GM12878 (cell line): ENCODE results near the gene SECISBP2. TPM values are rescaled to one million over a fixed set of nuclear protein-coding genes. Genes with fewer than 3 reads are reported as not detected.

Source experiments
- ATAC-seq: fragments of 200-7000 bp; cut with Tn5 transposase; 3 replicates; pipeline ENCODE4 v1.9.1; 2020; ENCODE audit warnings: mild to moderate bottlenecking, moderate library complexity
- BruUV-seq: library from RNA; stranded (reverse); fragments of 400-500 nt; replicated peaks from 2 replicates; lab custom pipeline; 2021; lab: Mats Ljungman, UMichigan
- CTCF ChIA-PET: fragments of 300-600 bp; sonication (Branson Sonifier 250); formaldehyde crosslinking; extraction: SDS; loops from one replicate; lab custom pipeline; 2021; ENCODE audit warnings: inconsistent platforms; lab: Yijun Ruan, JAX
- POLR2A ChIA-PET: fragments of 350-600 bp; formaldehyde crosslinking; extraction: SDS; loops from one replicate; lab custom pipeline; 2021; ENCODE audit warnings: inconsistent platforms; lab: Charles Lee
- RAD21 ChIA-PET: fragments of 300-600 bp; sonication (Branson Sonifier 250); formaldehyde crosslinking; loops from one replicate; lab custom pipeline; 2023; ENCODE audit warnings: antibody characterized with exemption; ENCODE audit not compliant: unreplicated experiment; lab: Charles Lee
- SMC1A ChIA-PET: fragments of 300-600 bp; sonication (Branson Sonifier 250); formaldehyde crosslinking; loops from one replicate; lab custom pipeline; 2023; ENCODE audit not compliant: unreplicated experiment, uncharacterized antibody; lab: Charles Lee
- DNase-seq: peaks from one replicate; pipeline ENCODE4 v3.0.0-alpha.2; 2011; ENCODE audit warnings: low read depth, low spot score
- FAIRE-seq: peaks from 3 replicates; lab custom pipeline; 2011; peaks lifted over from hg19 to GRCh38; lab: Jason Lieb, UNC
- H2AFZ ChIP-seq: 2 replicates; pipeline ENCODE4 v1.6.0; 2011; ENCODE audit warnings: low read depth, low read length, control low read depth; ENCODE audit not compliant: control insufficient read depth
- H3K27ac ChIP-seq: 2 replicates; pipeline ENCODE4 v1.5.1; 2011; ENCODE audit warnings: control low read depth; ENCODE audit not compliant: control insufficient read depth, insufficient read depth
- H3K27me3 ChIP-seq, 2 experiments: replicated peaks in 1 of 2; 2 replicates each; pipeline versions ENCODE4 v1.6.0 to v1.6.1; 2011; ENCODE audit warnings: low read length in 1 of 2; ENCODE audit not compliant: control insufficient read depth in 2 of 2, insufficient read depth in 2 of 2
- H3K36me3 ChIP-seq, 2 experiments: 2 replicates each; pipeline ENCODE4 v1.5.1; 2011; ENCODE audit warnings: low read length in 1 of 2; ENCODE audit not compliant: control insufficient read depth in 2 of 2, insufficient read depth in 2 of 2
- H3K4me1 ChIP-seq: 2 replicates; pipeline ENCODE4 v1.6.1; 2011; ENCODE audit warnings: mild to moderate bottlenecking, low read length, moderate library complexity, mixed read lengths; ENCODE audit not compliant: control insufficient read depth, insufficient read depth
- H3K4me2 ChIP-seq: 2 replicates; pipeline ENCODE4 v1.6.0; 2011; ENCODE audit warnings: control low read depth; ENCODE audit not compliant: control insufficient read depth, insufficient read depth
- H3K4me3 ChIP-seq: fragments of 200-600 bp; sonication (generic); 2 replicates; pipeline ENCODE4 v1.5.1; 2016
- H3K79me2 ChIP-seq: 2 replicates; pipeline ENCODE4 v1.6.0; 2011; ENCODE audit warnings: low read length; ENCODE audit not compliant: control insufficient read depth, insufficient read depth
- H3K9ac ChIP-seq: 2 replicates; pipeline ENCODE4 v1.8.0; 2011; ENCODE audit warnings: low read length, control low read depth, mixed read lengths; ENCODE audit not compliant: control insufficient read depth, insufficient read depth
- H3K9me3 ChIP-seq: replicated peaks from 3 replicates; pipeline ENCODE4 v1.5.1; 2011; ENCODE audit warnings: mild to moderate bottlenecking, low read length; ENCODE audit not compliant: control insufficient read depth, insufficient read depth
- H4K20me1 ChIP-seq: 2 replicates; pipeline ENCODE4 v1.6.0; 2011; ENCODE audit not compliant: control insufficient read depth, insufficient read depth
- ELK1 ChIP-seq: IDR thresholded peaks from 2 replicates; pipeline ENCODE4 v1.6.1; 2012; ENCODE audit warnings: low read depth, low read length, improper control_type of control experiment
- HCFC1 ChIP-seq: fragments of 150-350 bp; IDR thresholded peaks from 2 replicates; pipeline ENCODE4 v1.6.1; 2014; ENCODE audit warnings: low read length
- NBN ChIP-seq: fragments of 450-650 bp; IDR thresholded peaks from 2 replicates; pipeline ENCODE4 v1.6.1; 2016
- NRF1 ChIP-seq: conservative IDR thresholded peaks from 2 replicates; pipeline ENCODE4 v1.6.1; 2011; ENCODE audit warnings: mild to moderate bottlenecking, low read depth, low read length, improper control_type of control experiment
- RB1 ChIP-seq: fragments of 450-650 bp; formaldehyde crosslinking; IDR thresholded peaks from 2 replicates; pipeline ENCODE4 v1.6.1; 2017; ENCODE audit warnings: mild to moderate bottlenecking, borderline replicate concordance
- RBBP5 ChIP-seq: fragments of 200-600 bp; sonication (generic); conservative IDR thresholded peaks from 2 replicates; pipeline ENCODE4 v1.6.1; 2016
- RELB ChIP-seq: fragments of 450-650 bp; IDR thresholded peaks from 2 replicates; pipeline ENCODE4 v1.6.1; 2017; ENCODE audit warnings: low read depth, mild to moderate bottlenecking, moderate library complexity
- RUNX3 ChIP-seq: IDR thresholded peaks from 2 replicates; pipeline ENCODE4 v1.6.1; 2012; ENCODE audit warnings: low read length, inconsistent platforms
- STAT1 ChIP-seq: fragments of 450-650 bp; conservative IDR thresholded peaks from 2 replicates; pipeline ENCODE4 v1.6.1; 2014; ENCODE audit warnings: antibody characterized with exemption, mild to moderate bottlenecking
- STAT3 ChIP-seq: IDR thresholded peaks from 2 replicates; pipeline ENCODE4 v1.6.1; 2011; ENCODE audit warnings: low read depth, low read length, improper control_type of control experiment
- SUZ12 ChIP-seq: fragments of 200-600 bp; sonication (generic); IDR thresholded peaks from one replicate; pipeline ENCODE4 v1.6.1; 2018; ENCODE audit warnings: antibody characterized with exemption, mild to moderate bottlenecking; ENCODE audit not compliant: unreplicated experiment
- ZNF592 ChIP-seq: fragments of 450-650 bp; IDR thresholded peaks from 2 replicates; pipeline ENCODE4 v1.6.1; 2017; ENCODE audit warnings: mild to moderate bottlenecking, moderate library complexity
- WGBS: methylation state at CpG from one replicate; pipeline ENCODE4 v1.1.6; 2016; ENCODE audit warnings: low lambda C conversion rate; ENCODE audit not compliant: insufficient replicate concordance, insufficient coverage; ENCODE audit errors: missing lambda C conversion rate; 5-methylcytosine and 5-hydroxymethylcytosine counted together
- in situ Hi-C: fragments of 300-500 bp; cut with MboI; formaldehyde crosslinking; loops from 9 replicates; pipeline ENCODE4 v1.14.3; 2018; ENCODE audit warnings: mixed read lengths
- intact Hi-C: fragments of 100-400 bp; cut with micrococcal nuclease; formaldehyde crosslinking; loops from one replicate; pipeline ENCODE4 v1.14.2; 2022; ENCODE audit not compliant: unreplicated experiment
- polyA plus RNA-seq, 11 experiments: library from polyadenylated mRNA; depleted of rRNA in 4 of 11; unstranded in 6 of 11; stranded (reverse) in 5 of 11; fragments of >200 nt; fragmentation: Nextera tagmentation in 4 of 11; fragmentation: Illumina TruSeq in 1 of 11; extraction: Ambion mirVana in 4 of 11; extraction: Trizol in 1 of 11; gene quantifications; 1 replicate in 1 of 11; 2 replicates in 10 of 11; pipeline versions ENCODE4 v1.2.1 to v1.2.3, GENCODE V29; 2011 to 2016; ENCODE audit warnings: inconsistent platforms in 2 of 11, missing spikeins in 2 of 11, low read depth in 1 of 11
- total RNA-seq, 4 experiments: library from RNA; depleted of rRNA in 3 of 4; stranded (reverse); fragments of >200 nt in 3 of 4; fragmentation: Illumina TruSeq in 1 of 4; extraction: Trizol in 1 of 4; gene quantifications; 2 replicates each; pipeline versions ENCODE4 v1.2.1 to v1.2.3, GENCODE V29; 2013 to 2021

The SECISBP2 gene
- total and polyA plus RNA-seq, 10 of the 15 experiments (the other 5 are each of a cell fraction or from before 2014, with no cell fraction given) = 4.6 to 50.5 (median 31.9) TPM

- TF ChIP-seq RELB (no peak), RB1 (no peak), NRF1 (no peak), ELK1 (no peak), RBBP5 (no peak), NBN (no peak), STAT3 (no peak), SUZ12 (no peak), RUNX3 (no peak)
Measured at GRCh38 chr9:89368550-89368949, 50.2 kb downstream of the SECISBP2 start (continued).

- Histone ChIP-seq H3K9ac (no peak overlapping the region), H3K27me3 (no peaks in the 10 kb centered on the region), H3K79me2 (no peaks in the 10 kb centered on the region), H3K4me1 (no peaks in the 10 kb centered on the region; the same call in 1 of the 2 replicates), H4K20me1 (no peaks in the 10 kb centered on the region; the same call in 1 of the 2 replicates), H3K4me3 (no peak overlapping the region), H2AFZ (no peak overlapping the region), H3K36me3 (no peaks in the 10 kb centered on the region), H3K9me3 (no peaks in the 10 kb centered on the region), H3K4me2 (no peak overlapping the region), H3K27ac (no peak overlapping the region)
- RAD21 ChIA-PET = no interaction called here
- POLR2A ChIA-PET = no interaction called here
- no TSS peak for BruUV-seq
- in situ Hi-C loops = no loop called here
- CTCF ChIA-PET = no interaction called here
- intact Hi-C loops = no loop called here
- SMC1A ChIA-PET = interaction anchor here (1.0 kb wide), 1 partner anchor 180 kb away, joined by 3 read pairs; no protein-coding TSS in a partner anchor
- ATAC-seq (no peak), DNase-seq (no peak), FAIRE-seq (no peak)
- WGBS = 76% methylated on average over 8 of the region's 8 CpGs
- no peak for TF ChIP-seq HCFC1
- TF ChIP-seq RUNX3 = no peak
- no peak for TF ChIP-seq ZNF592
- TF ChIP-seq STAT1 = no peak
Measured at GRCh38 chr9:89368978-89369377, 50.7 kb downstream of the SECISBP2 start.
